ENCODE data around the gene ACOT13.
"Not testable (repeated sequence)": the region's sequence is repeated elsewhere in the genome, so short reads cannot be mapped to it uniquely, and the experiment has no call there.

GRCh38 chr6:24668066-24668996, 1.5 kb downstream of the ACOT13 start:
- not testable (repeated sequence) for TF ChIP-seq EZH2 (IDR thresholded peaks at IDR 0.05; ENCODE audit: borderline replicate concordance); CTCF (IDR thresholded peaks at IDR 0.05; ENCODE audit: poor library complexity); EZH2phosphoT487 (IDR thresholded peaks at IDR 0.05; ENCODE audit: low read depth, severe bottlenecking, unreplicated experiment)

Measured in hepatocyte (in vitro differentiated cells).